ENCODE data around the gene RIOK3. TPM values are rescaled to one million over a fixed set of nuclear protein-coding genes. Genes with fewer than 3 reads are reported as not detected.

The RIOK3 gene
- total RNA-seq, 1 donor from 2014 or later = 30.0 TPM

DNA sequence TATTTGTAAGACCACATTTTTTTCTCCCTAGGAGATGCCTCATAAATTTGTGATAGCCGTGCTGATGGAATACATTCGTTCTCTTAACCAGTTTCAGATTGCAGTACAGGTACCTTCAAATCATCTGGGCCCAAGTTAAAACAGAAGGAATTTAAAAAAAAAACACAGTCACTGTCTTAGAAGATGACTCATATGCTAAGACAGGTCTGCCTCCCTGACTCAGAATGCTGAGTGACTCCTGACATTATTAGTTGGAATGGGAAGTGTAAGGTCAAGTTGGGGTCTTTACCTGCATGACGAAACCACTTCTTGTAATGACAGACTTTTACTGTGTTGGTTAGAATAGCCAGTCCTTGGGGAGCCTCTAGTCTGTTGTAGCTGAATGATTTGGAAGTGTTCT, 76.5 kb downstream of the RIOK3 start:
- H3K4me3 ChIP-seq (ENCODE audit: low read depth, low read length) = no peak overlapping the region
- DNase-seq (ENCODE audit: low read depth) = peak; percentile 82
- TF ChIP-seq, protein P1, sequence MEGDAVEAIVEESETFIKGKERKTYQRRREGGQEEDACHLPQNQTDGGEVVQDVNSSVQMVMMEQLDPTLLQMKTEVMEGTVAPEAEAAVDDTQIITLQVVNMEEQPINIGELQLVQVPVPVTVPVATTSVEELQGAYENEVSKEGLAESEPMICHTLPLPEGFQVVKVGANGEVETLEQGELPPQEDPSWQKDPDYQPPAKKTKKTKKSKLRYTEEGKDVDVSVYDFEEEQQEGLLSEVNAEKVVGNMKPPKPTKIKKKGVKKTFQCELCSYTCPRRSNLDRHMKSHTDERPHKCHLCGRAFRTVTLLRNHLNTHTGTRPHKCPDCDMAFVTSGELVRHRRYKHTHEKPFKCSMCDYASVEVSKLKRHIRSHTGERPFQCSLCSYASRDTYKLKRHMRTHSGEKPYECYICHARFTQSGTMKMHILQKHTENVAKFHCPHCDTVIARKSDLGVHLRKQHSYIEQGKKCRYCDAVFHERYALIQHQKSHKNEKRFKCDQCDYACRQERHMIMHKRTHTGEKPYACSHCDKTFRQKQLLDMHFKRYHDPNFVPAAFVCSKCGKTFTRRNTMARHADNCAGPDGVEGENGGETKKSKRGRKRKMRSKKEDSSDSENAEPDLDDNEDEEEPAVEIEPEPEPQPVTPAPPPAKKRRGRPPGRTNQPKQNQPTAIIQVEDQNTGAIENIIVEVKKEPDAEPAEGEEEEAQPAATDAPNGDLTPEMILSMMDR (conservative IDR thresholded peaks at IDR 0.05; ENCODE audit: low read depth, low read length) = no peak

DNA sequence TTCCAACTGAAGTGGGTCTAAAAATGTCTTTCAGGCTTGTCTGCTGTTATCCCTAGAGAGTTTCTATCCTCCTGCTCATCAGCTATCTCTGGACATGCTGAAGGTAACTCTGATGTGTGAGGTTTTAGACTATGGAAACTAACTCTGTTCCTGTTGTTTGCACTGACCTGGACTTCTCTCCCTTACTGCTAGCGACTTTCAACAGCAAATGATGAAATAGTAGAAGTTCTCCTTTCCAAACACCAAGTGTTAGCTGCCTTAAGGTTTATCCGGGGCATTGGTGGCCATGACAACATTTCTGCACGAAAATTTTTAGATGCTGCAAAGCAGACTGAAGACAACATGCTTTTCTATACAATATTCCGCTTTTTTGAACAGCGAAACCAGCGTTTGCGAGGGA, 77.1 kb downstream of the RIOK3 start:
- TF ChIP-seq, protein P1 (conservative IDR thresholded peaks at IDR 0.05; ENCODE audit: low read depth, low read length) = no peak
- DNase-seq (ENCODE audit: low read depth) = no peak
- no peak overlapping the region for H3K4me3 ChIP-seq (ENCODE audit: low read depth, low read length)

DNA sequence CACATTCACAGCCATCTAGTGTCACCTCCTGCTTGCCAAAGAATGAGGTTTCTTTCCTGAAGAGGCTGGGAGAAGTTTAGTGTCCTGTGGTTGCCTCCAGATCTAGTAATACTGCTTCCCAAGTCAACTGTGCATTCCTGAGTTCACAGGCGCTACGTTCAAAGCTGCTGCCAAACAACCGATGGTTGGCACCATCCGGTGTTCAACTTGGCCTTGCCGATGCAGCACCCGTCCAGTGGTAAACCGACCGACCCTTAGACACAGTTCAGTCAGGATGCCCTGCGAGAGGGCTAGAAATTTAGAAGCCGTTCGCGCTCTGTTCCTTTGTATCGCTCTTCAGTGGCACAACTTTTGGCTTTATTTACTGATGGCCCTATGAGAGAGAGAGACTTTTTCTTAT, 78.8 kb downstream of the RIOK3 start:
- TF ChIP-seq, protein P1 (conservative IDR thresholded peaks at IDR 0.05; ENCODE audit: low read depth, low read length) = no peak
- H3K4me3 ChIP-seq (ENCODE audit: low read depth, low read length) = no peak overlapping the region
- no peak for DNase-seq (ENCODE audit: low read depth)

Other genes starting within 250 kb of the RIOK3 start
- 37.0 and 42.5 TPM in 2 replicates for gene RMC1, start 50.2 kb downstream of the RIOK3 start, total RNA-seq
- gene NPC1, start 133.2 kb downstream of the RIOK3 start, total RNA-seq = 54.8 and 69.5 TPM in 2 replicates
- 1.2 and 2.7 TPM in 2 replicates for gene ANKRD29, start 209.6 kb downstream of the RIOK3 start, total RNA-seq
- 45.2 and 69.8 TPM in 2 replicates for gene LAMA3, start 236.2 kb downstream of the RIOK3 start, total RNA-seq